Uterus (tissue), 4 donors: ENCODE results near the gene ELL3. TPM values are rescaled to one million over a fixed set of nuclear protein-coding genes. Genes with fewer than 3 reads are reported as not detected.
A peak's percentile ranks its signal among the peaks of the same experiment; 100 is the strongest.
"Not testable (repeated sequence)": the region's sequence is repeated elsewhere in the genome, so short reads cannot be mapped to it uniquely, and the experiment has no call there.

Experiments
- DNase-seq, 2 donors: peaks; one replicate each; pipeline ENCODE4 v3.0.0-alpha.2; 2019 to 2020
- H3K27ac ChIP-seq, 2 donors: fragments of 200-600 bp; sonication (generic); 1 replicate in 1 of 2; 2 replicates in 1 of 2; pipeline ENCODE4 v1.5.1; 2016 to 2018
- H3K27me3 ChIP-seq, 2 donors: fragments of 200-600 bp; sonication (generic); one replicate each; pipeline ENCODE4 v1.5.1; 2018 to 2019; ENCODE audit warnings: control low read depth in 1 of 2
- H3K36me3 ChIP-seq, 2 donors: fragments of 200-600 bp; sonication (generic); one replicate each; pipeline ENCODE4 v1.5.1; 2019; ENCODE audit warnings: control low read depth in 1 of 2
- H3K4me1 ChIP-seq, 2 donors: fragments of 200-600 bp; sonication (generic); one replicate each; pipeline ENCODE4 v1.5.1; 2018 to 2019; ENCODE audit warnings: control low read depth in 1 of 2
- H3K4me3 ChIP-seq, 2 donors: fragments of 200-600 bp; sonication (generic); 1 replicate in 1 of 2; 2 replicates in 1 of 2; pipeline ENCODE4 v1.5.1; 2018 to 2019; ENCODE audit warnings: mild to moderate bottlenecking in 1 of 2
- H3K9me3 ChIP-seq, 2 donors: fragments of 200-600 bp; sonication (generic); one replicate each; pipeline ENCODE4 v1.5.1; 2019; ENCODE audit warnings: control low read depth in 1 of 2
- POLR2A ChIP-seq, 2 donors: fragments of 450-650 bp; IDR thresholded peaks; one replicate each; pipeline ENCODE4 v1.6.1; 2016; ENCODE audit warnings: antibody characterized with exemption in 2 of 2, mild to moderate bottlenecking in 1 of 2, moderate library complexity in 1 of 2
- intact Hi-C: fragments of 100-400 bp; cut with DNase I; formaldehyde crosslinking; loops from one replicate; pipeline ENCODE4 v1.15.1; 2023; ENCODE audit warnings: low total_unique reads
- total RNA-seq, 4 donors: library from RNA; depleted of rRNA in 3 of 4; stranded (reverse); fragments of >200 nt in 3 of 4; gene quantifications; one replicate each; pipeline versions ENCODE4 v1.1.0 to v1.2.4, GENCODE V29; 2014 to 2023
- TF ChIP-seq, protein P1 (sequence below), 4 experiments: fragments of 200-600 bp in 2 of 4; fragments of 450-650 bp in 2 of 4; sonication (generic) in 2 of 4; IDR thresholded peaks; one replicate each; pipeline ENCODE4 v1.5.1; 2016 to 2019; ENCODE audit warnings: antibody characterized with exemption in 4 of 4, mild to moderate bottlenecking in 2 of 4, moderate library complexity in 1 of 4
- donor health status: DM: yes; HTN: yes; CAD: no.

ELL3 gene, protein sequence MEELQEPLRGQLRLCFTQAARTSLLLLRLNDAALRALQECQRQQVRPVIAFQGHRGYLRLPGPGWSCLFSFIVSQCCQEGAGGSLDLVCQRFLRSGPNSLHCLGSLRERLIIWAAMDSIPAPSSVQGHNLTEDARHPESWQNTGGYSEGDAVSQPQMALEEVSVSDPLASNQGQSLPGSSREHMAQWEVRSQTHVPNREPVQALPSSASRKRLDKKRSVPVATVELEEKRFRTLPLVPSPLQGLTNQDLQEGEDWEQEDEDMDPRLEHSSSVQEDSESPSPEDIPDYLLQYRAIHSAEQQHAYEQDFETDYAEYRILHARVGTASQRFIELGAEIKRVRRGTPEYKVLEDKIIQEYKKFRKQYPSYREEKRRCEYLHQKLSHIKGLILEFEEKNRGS
- 1 to 10 TPM in 2 of 4 donors, under 1 TPM in 1, not detected in 1; 0.59 to 9.6 (median 9.6) TPM for total RNA-seq

DNA sequence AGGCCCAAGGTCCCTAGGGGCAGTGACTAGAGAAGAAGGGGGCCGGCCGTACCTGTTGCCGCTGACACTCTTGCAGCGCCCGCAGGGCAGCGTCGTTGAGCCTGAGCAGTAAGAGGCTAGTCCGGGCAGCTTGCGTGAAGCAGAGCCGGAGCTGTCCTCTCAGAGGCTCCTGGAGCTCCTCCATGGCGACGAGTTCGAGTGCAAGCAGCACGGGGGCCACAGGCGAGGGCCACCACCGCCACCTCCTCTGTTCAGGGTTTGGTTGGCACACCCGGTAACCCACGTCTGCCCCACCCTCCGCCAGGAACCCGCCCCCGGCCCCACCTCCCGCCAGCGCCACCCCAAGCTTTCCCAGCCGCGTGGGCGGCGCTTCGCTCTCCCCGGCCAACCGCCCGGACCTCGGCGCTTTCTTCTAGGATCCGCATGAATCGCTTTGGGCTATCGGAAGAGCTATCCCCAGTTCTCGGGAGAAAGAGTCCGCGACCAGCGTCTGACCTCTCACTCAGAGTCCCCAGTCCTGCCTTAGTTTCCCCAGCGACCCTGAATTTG is at the start of gene ELL3:
TSS of gene ELL3 (minus strand) at position 249 of the 549 bp plus-strand sequence. CDS start at position 184, 65 bp downstream.
- Histone ChIP-seq H3K4me1 (no peaks in the 10 kb centered on the region), H3K9me3 (no peaks in the 10 kb centered on the region), H3K36me3 (no peaks in the 10 kb centered on the region), H3K27me3 (no peaks in the 10 kb centered on the region), H3K4me3 (peak within 1 kb of the TSS; percentile 51 to 65), H3K27ac (peak within 1 kb of the TSS; percentile 88 to 90)
- DNase-seq: peak; percentile 66 to 73
- TF ChIP-seq, protein P1, sequence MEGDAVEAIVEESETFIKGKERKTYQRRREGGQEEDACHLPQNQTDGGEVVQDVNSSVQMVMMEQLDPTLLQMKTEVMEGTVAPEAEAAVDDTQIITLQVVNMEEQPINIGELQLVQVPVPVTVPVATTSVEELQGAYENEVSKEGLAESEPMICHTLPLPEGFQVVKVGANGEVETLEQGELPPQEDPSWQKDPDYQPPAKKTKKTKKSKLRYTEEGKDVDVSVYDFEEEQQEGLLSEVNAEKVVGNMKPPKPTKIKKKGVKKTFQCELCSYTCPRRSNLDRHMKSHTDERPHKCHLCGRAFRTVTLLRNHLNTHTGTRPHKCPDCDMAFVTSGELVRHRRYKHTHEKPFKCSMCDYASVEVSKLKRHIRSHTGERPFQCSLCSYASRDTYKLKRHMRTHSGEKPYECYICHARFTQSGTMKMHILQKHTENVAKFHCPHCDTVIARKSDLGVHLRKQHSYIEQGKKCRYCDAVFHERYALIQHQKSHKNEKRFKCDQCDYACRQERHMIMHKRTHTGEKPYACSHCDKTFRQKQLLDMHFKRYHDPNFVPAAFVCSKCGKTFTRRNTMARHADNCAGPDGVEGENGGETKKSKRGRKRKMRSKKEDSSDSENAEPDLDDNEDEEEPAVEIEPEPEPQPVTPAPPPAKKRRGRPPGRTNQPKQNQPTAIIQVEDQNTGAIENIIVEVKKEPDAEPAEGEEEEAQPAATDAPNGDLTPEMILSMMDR (IDR thresholded peaks at IDR 0.05): no peak
- TF ChIP-seq POLR2A (IDR thresholded peaks at IDR 0.05): no peak
- intact Hi-C loops: no loop called here

DNA sequence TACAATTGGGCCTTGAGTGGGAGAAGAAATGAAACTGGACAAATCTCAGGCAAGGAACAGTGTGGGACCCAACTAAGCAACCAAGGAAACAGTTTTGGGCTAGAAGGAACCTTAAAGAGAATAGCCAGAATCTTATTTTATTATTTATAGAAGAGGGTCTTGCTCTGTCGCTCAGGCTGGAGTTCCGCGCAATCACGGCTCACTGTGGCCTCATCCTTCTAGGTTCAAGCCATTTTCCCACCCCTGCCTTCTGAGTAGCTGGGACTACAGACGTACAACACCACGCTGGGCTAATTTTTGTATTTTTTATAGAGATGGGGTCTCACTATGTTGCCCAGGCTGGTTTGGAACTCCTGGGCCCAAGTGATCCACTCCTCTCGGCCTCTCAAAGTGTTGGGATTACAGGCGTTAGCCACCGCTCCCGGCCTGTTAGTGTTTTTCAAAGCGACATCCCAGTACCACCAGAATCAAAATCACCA is 49.3 kb upstream of the ELL3 start:
- TF ChIP-seq POLR2A (IDR thresholded peaks at IDR 0.05): no peak
- TF ChIP-seq, protein P1 (IDR thresholded peaks at IDR 0.05): no peak
- DNase-seq: no peak
- intact Hi-C loops: no loop called here

DNA sequence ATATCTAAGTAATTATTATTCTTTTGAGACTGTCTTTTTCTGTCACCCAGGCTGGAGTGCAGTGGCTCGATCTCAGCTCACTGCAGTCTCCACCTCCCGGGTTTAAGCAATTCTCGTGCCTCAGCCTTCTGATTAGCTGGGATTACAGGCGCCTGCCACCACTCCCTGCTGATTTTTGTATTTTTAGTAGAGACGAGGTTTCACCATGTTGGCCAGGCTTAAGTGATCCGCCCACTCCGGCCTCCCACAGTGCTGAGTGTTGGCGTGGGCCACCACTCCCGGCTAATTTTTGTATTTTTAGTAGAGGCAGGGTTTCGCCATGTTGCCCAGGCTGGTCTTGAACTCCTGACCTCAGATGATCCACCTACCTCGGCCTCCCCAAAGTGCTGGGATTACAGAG is 48.5 kb upstream of the ELL3 start:
- H3K27me3 ChIP-seq, DNase-seq, H3K27ac ChIP-seq, intact Hi-C loops, H3K9me3 ChIP-seq, H3K36me3 ChIP-seq: not testable (repeated sequence)
- H3K4me1 ChIP-seq: peaks cover 0 to 19% of the 10 kb centered on the region in 2 donors
- H3K4me3 ChIP-seq: peak overlapping the region in 1 of 2 donors; percentile 85

More for the DNA sequence above, 49.3 kb upstream of the ELL3 start:
- Histone ChIP-seq H3K27me3 (no peaks in the 10 kb centered on the region), H3K4me3 (peak overlapping the region; percentile 43 to 49), H3K36me3 (no peaks in the 10 kb centered on the region), H3K4me1 (peaks cover 0 to 19% of the 10 kb centered on the region in 2 donors), H3K9me3 (no peaks in the 10 kb centered on the region), H3K27ac (peak overlapping the region; percentile 77 to 83)

DNA sequence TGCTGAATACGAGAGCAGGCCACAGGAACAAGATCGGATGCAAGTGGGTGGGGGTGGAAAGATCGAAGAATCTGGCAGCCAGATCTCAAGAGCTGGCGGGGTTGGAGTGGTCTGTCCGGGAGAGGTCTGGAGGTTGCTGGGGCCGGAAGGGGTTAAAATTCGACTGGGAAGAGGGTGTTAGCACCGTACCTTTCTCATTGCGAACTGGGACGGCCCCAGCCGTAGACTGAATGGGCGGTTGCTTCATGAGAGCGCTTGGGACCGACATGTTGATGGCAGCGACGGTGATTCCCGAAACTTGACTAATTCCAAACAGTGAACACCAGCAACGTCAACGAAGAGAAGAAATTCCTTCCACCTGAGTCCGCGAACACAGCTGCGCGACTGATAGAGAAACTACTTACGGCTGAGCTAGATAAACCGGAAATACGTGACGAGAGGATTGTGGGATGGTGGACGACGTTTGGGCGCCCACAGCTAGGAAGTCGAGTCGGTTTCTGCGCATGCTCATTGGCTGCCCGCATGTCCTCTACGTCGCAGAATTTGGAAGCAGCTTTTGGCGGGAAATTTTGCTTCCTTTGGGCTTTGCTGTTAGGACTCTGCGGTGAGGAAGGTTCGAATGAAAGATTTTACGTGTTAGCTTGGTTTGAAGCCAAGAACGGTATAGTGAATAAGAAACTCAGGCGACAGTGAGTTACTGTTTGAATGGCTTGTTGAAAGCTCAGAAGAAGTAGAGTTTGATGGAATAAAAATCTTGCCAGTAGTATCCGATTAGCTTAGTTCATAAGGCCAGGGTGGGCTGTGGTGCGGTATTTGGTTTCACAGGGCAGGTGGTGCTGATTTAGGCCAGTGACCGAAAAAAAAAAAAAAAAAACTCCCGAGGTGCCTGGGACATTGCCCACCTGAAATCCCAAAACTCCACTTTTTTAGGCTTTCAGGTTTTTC is 47.8 kb upstream of the ELL3 start, which contains the start of gene MFAP1:
TSS of gene MFAP1 (minus strand) at position 389 of the 945 bp plus-strand sequence. CDS start at position 268, 121 bp downstream.
- Histone ChIP-seq H3K9me3 (no peaks in the 10 kb centered on the region), H3K4me1 (peaks cover 0 to 19% of the 10 kb centered on the region in 2 donors)
- intact Hi-C loops: no loop called here

More for the DNA sequence above, 47.8 kb upstream of the ELL3 start, which contains the start of gene MFAP1:
- Histone ChIP-seq H3K27ac (peak within 1 kb of the TSS; percentile 84 to 92), H3K36me3 (no peaks in the 10 kb centered on the region), H3K27me3 (no peaks in the 10 kb centered on the region), H3K4me3 (peak within 1 kb of the TSS; percentile 73 to 85)
- peak; percentile 69 to 73 for TF ChIP-seq POLR2A (IDR thresholded peaks at IDR 0.05)
- TF ChIP-seq, protein P1 (IDR thresholded peaks at IDR 0.05): peak in 1 of 4 experiments; percentile 13
- DNase-seq: peak; percentile 92 to 96
